ENCODE measurements around the gene GPR33.

DNA sequence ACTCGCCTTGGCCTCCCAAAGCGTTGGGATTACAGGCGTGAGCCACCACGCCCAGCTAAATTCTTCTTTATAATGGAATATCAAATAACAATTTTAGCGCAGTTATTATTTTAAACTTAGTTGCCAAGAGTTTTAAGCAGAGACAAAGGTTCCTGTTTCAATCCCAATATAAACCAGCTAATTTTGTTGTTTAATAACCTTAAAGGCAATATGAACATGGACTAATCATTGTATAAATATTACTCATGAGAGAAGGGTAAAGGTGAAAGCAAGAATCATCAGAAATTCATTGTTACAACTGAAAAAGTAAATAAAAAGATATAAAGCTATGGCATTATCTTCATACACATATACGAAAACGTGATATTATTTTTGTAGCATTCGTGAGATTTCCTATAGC, 38.7 kb downstream of the GPR33 start:
- TF ChIP-seq POLR2AphosphoS5 (IDR thresholded peaks at IDR 0.05; ENCODE audit: low read depth, low read length) (no peak), POLR2A (IDR thresholded peaks at IDR 0.05; ENCODE audit: low read depth, low read length) (no peak)

Measured in GM12892 (cell line).